OCI-LY3 (cell line): Measurements from ENCODE around the gene CAV2.

Experiments
- H2AFZ ChIP-seq: fragments of 200-600, 300-600 bp; shearing (Covaris generic); 2 replicates; pipeline ENCODE4 v1.6.0; 2014; ENCODE audit warnings: antibody characterized with exemption, low read depth, low read length
- H3K27ac ChIP-seq: fragments of 200-600, 300-600 bp; sonication (generic); 2 replicates; pipeline ENCODE4 v1.5.1; 2014; ENCODE audit warnings: mild to moderate bottlenecking, low read length, moderate library complexity, mixed read lengths
- H3K27me3 ChIP-seq: fragments of 200-600, 300-600 bp; sonication (generic); 2 replicates; pipeline ENCODE4 v1.6.1; 2014; ENCODE audit warnings: low read depth, low read length, mixed read lengths
- H3K36me3 ChIP-seq: fragments of 200-600, 300-600 bp; sonication (generic); replicated peaks from 2 replicates; pipeline ENCODE3; 2014; ENCODE audit warnings: low read depth, low read length, mixed read lengths
- H3K4me1 ChIP-seq: fragments of 300-600, 200-600 bp; sonication (generic); 2 replicates; pipeline ENCODE4 v1.6.1; 2014; ENCODE audit warnings: low read length, mixed read lengths
- H3K4me2 ChIP-seq: fragments of 200-600, 300-600 bp; sonication (generic); 2 replicates; pipeline ENCODE4 v1.6.1; 2014; ENCODE audit warnings: low read length, mixed read lengths
- H3K4me3 ChIP-seq: fragments of 300-600, 200-600 bp; sonication (generic); 2 replicates; pipeline ENCODE4 v1.5.1; 2014; ENCODE audit warnings: antibody characterized with exemption, mild to moderate bottlenecking, low read length, moderate library complexity
- H3K79me2 ChIP-seq: fragments of 300-600, 200-600 bp; shearing (Covaris generic); 2 replicates; pipeline ENCODE4 v1.6.1; 2014; ENCODE audit warnings: mild to moderate bottlenecking, low read length, mixed read lengths
- H3K9ac ChIP-seq: fragments of 300-600, 200-600 bp; shearing (Covaris generic); 2 replicates; pipeline ENCODE4 v1.6.0; 2014; ENCODE audit warnings: mild to moderate bottlenecking, low read length, moderate library complexity
- H3K9me3 ChIP-seq: fragments of 200-600, 300-600 bp; shearing (Covaris generic); 2 replicates; pipeline ENCODE4 v1.6.1; 2014; ENCODE audit warnings: low read length, mixed read lengths; ENCODE audit not compliant: insufficient read depth
- H4K20me1 ChIP-seq: fragments of 200-600, 300-600 bp; sonication (generic); 2 replicates; pipeline ENCODE4 v1.6.1; 2016; ENCODE audit warnings: low read length, mixed read lengths; ENCODE audit not compliant: insufficient read depth
- EZH2phosphoT487 ChIP-seq: fragments of 200-600 bp; shearing (Covaris generic); IDR thresholded peaks from 2 replicates; pipeline ENCODE4 v1.6.1; 2018; ENCODE audit warnings: antibody characterized with exemption, mixed run types, low read depth
- TF ChIP-seq, protein P1 (sequence below): fragments of 200-600, 300-600 bp; sonication (generic); IDR thresholded peaks from 2 replicates; pipeline ENCODE4 v1.5.1; 2014; ENCODE audit warnings: antibody characterized with exemption, low read length, low read depth

Gene CAV2

DNA sequence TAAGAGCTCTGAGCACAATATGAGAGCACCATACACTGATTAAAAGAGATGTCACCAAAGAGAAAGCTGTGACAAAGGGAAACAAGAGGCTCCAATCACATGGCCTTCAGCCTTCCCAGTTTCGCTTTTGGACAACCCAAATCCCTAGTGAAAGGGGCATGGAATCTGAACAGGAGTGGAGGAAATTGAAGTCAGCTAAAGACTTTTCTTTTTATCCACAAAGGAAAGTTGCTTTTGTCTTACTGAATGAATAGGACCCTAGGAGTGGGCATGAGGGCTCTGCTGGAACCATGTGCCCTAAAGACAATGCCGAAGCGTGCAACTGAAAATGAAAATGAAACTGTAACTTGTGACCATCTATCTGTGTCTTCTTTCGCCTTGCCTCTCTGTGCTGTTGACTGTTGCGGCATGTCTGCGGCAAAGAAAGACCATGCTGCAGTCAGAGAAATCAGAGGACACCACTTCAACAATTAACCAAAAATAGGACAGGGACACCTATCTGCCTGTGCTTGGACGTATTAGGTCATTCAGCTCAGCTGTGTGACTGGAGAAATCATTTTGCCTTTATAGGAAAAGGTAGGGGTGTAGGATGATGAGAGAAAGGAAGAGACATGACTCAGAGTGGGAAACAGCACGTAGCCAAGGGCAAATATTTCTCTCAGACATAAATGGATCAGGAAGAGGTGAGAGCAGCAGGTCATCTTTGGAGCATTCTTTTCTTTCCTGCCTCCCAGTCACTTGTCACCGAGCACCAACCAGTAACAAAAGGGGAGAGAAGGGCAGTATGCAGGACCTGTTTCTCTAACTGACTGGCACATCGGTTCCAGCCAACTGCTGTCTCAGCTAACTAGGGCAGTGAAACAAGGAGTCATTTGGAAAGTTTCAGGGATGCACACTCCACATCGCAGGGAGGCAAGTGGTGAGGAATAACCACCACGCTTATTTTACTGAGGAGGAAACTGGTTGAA is 12.3 kb downstream of the CAV2 start:
- Histone ChIP-seq H3K4me1 (peaks cover 31% of the 10 kb centered on the region), H3K79me2 (no peaks in the 10 kb centered on the region), H3K4me2 (peak overlapping the region; percentile 94), H4K20me1 (no peaks in the 10 kb centered on the region), H3K9ac (peak overlapping the region; percentile 63), H3K9me3 (no peaks in the 10 kb centered on the region), H3K27ac (peak overlapping the region; percentile 64), H2AFZ (peak overlapping the region; percentile 95), H3K36me3 (no peaks in the 10 kb centered on the region), H3K4me3 (peak overlapping the region; percentile 77), H3K27me3 (no peaks in the 10 kb centered on the region)
- no peak for TF ChIP-seq EZH2phosphoT487
- TF ChIP-seq, protein P1, sequence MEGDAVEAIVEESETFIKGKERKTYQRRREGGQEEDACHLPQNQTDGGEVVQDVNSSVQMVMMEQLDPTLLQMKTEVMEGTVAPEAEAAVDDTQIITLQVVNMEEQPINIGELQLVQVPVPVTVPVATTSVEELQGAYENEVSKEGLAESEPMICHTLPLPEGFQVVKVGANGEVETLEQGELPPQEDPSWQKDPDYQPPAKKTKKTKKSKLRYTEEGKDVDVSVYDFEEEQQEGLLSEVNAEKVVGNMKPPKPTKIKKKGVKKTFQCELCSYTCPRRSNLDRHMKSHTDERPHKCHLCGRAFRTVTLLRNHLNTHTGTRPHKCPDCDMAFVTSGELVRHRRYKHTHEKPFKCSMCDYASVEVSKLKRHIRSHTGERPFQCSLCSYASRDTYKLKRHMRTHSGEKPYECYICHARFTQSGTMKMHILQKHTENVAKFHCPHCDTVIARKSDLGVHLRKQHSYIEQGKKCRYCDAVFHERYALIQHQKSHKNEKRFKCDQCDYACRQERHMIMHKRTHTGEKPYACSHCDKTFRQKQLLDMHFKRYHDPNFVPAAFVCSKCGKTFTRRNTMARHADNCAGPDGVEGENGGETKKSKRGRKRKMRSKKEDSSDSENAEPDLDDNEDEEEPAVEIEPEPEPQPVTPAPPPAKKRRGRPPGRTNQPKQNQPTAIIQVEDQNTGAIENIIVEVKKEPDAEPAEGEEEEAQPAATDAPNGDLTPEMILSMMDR, result no peak

DNA sequence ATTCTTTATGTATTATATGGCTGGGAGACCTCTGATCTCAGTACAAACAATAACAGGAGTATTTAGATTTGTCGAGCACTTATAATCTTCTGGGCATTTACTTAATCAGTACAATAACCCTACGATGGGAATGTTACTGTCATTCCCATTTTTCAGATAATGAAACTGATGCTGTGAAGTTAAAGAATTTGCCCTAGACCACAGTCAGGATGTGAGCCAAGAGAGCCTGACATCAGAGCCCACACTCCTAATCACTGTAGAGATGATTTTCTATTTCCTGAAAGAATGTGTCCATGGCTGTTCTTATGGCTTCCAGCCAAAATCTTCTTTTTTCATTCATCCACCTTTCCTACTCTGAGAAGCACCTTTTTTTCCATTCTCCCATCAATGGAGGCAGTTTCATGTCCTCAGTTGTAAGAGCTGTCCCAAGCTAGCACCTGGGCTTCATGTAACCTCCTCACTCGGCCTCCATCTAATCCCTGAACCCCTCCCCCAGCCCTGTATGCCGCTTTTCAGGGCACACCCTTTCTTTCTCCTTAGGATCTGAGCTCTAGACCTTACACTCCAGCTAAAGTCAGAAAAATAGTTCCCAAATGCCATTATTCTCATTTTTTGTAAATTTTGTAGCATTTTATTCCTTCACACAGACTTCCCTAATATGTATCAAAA is 13.1 kb downstream of the CAV2 start:
- Histone ChIP-seq H2AFZ (peak overlapping the region; percentile 95), H3K36me3 (no peaks in the 10 kb centered on the region), H3K79me2 (no peaks in the 10 kb centered on the region), H3K27ac (peak overlapping the region; percentile 64), H3K9me3 (no peaks in the 10 kb centered on the region), H3K27me3 (no peaks in the 10 kb centered on the region), H4K20me1 (no peaks in the 10 kb centered on the region), H3K4me3 (peak overlapping the region; percentile 77), H3K4me1 (peaks cover 30% of the 10 kb centered on the region), H3K9ac (peak overlapping the region; percentile 63), H3K4me2 (peak overlapping the region; percentile 94)
- TF ChIP-seq, protein P1, result no peak
- TF ChIP-seq EZH2phosphoT487, result no peak

DNA sequence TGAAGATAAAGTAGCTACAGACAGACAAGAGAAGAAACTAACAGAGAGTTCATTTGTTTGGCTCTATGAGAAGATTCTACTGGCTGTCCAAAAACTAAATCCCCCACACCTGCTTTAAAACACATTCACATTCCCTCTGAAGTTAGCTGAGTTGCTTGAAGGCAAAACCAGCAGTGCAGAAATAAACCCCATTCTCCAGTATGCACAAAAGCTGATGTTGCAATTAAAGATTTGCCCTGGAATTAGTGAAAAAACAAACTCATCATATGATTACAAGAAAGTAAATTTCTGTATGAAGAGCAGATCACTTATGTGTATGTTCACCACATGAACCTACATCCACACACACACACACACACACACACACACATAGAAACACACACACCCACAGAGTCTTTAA is 16.0 kb downstream of the CAV2 start:
- H3K79me2 ChIP-seq, result no peaks in the 10 kb centered on the region

More for the DNA sequence above, 16.0 kb downstream of the CAV2 start:
- Histone ChIP-seq H3K9me3 (no peaks in the 10 kb centered on the region), H3K4me1 (peaks cover 25% of the 10 kb centered on the region), H3K36me3 (no peaks in the 10 kb centered on the region), H3K27ac (no peak overlapping the region), H3K4me2 (no peak overlapping the region), H3K9ac (no peak overlapping the region), H4K20me1 (no peaks in the 10 kb centered on the region), H3K4me3 (no peak overlapping the region), H2AFZ (no peak overlapping the region), H3K27me3 (no peaks in the 10 kb centered on the region)
- no peak for TF ChIP-seq EZH2phosphoT487
- TF ChIP-seq, protein P1, result no peak
